Astrocyte (in vitro differentiated cells and primary cell): Measurements from ENCODE around the gene DNHD1. TPM values are rescaled to one million over a fixed set of nuclear protein-coding genes. Genes with fewer than 3 reads are reported as not detected.

Experiments
- DNase-seq: peaks from one replicate; pipeline ENCODE4 v3.0.0-alpha.2; 2010; ENCODE audit warnings: low read depth
- FAIRE-seq: peaks from 2 replicates; lab custom pipeline; 2011; peaks lifted over from hg19 to GRCh38; lab: Jason Lieb, UNC
- H2AFZ ChIP-seq: 2 replicates; pipeline ENCODE4 v1.6.0; 2012; ENCODE audit warnings: low read depth, low read length, inconsistent platforms
- H3K27ac ChIP-seq: 2 replicates; pipeline ENCODE4 v1.5.1; 2011; ENCODE audit warnings: low read depth, low read length, inconsistent platforms
- H3K27me3 ChIP-seq: 2 replicates; pipeline ENCODE4 v1.6.0; 2011; ENCODE audit warnings: low read length, inconsistent platforms; ENCODE audit not compliant: insufficient read depth
- H3K36me3 ChIP-seq: 2 replicates; pipeline ENCODE4 v1.5.1; 2011; ENCODE audit warnings: low read length, inconsistent platforms; ENCODE audit not compliant: insufficient read depth
- H3K4me1 ChIP-seq: 2 replicates; pipeline ENCODE4 v1.5.1; 2011; ENCODE audit warnings: low read length, inconsistent platforms; ENCODE audit not compliant: insufficient read depth
- H3K4me2 ChIP-seq: 2 replicates; pipeline ENCODE4 v1.6.0; 2012; ENCODE audit warnings: low read length, inconsistent platforms
- H3K4me3 ChIP-seq: 2 replicates; pipeline ENCODE4 v1.5.1; 2011; ENCODE audit warnings: low read depth, mild to moderate bottlenecking, low read length, inconsistent platforms; ENCODE audit not compliant: insufficient read depth
- H3K79me2 ChIP-seq: 2 replicates; pipeline ENCODE4 v1.6.0; 2012; ENCODE audit warnings: mild to moderate bottlenecking, low read length, inconsistent platforms; ENCODE audit not compliant: insufficient read depth
- H3K9ac ChIP-seq: 2 replicates; pipeline ENCODE4 v1.6.0; 2012; ENCODE audit warnings: mild to moderate bottlenecking, low read length, inconsistent platforms
- H3K9me3 ChIP-seq: 2 replicates; pipeline ENCODE4 v1.5.1; 2012; ENCODE audit warnings: low read depth, mild to moderate bottlenecking, low read length, inconsistent platforms; ENCODE audit not compliant: insufficient read depth
- H4K20me1 ChIP-seq: 2 replicates; pipeline ENCODE4 v1.6.0; 2012; ENCODE audit warnings: low read length, inconsistent platforms; ENCODE audit not compliant: insufficient read depth
- H3K27ac Mint-ChIP-seq: one replicate; pipeline ENCODE4 v1.8.0; 2021; ENCODE audit warnings: mild to moderate bottlenecking, mixed read lengths; ENCODE audit not compliant: unreplicated experiment
- H3K27me3 Mint-ChIP-seq: one replicate; pipeline ENCODE4 v1.8.0; 2021; ENCODE audit warnings: low read depth, mixed read lengths; ENCODE audit not compliant: unreplicated experiment
- H3K36me3 Mint-ChIP-seq: one replicate; pipeline ENCODE4 v1.8.0; 2021; ENCODE audit warnings: low read depth, mixed read lengths; ENCODE audit not compliant: unreplicated experiment
- H3K4me1 Mint-ChIP-seq: one replicate; pipeline ENCODE4 v1.8.0; 2021; ENCODE audit warnings: low read depth, mixed read lengths; ENCODE audit not compliant: unreplicated experiment
- H3K4me3 Mint-ChIP-seq: one replicate; pipeline ENCODE4 v1.8.0; 2021; ENCODE audit warnings: mild to moderate bottlenecking, moderate library complexity, mixed read lengths; ENCODE audit not compliant: unreplicated experiment
- H3K9me3 Mint-ChIP-seq: one replicate; pipeline ENCODE4 v1.8.0; 2021; ENCODE audit warnings: mild to moderate bottlenecking, mixed read lengths; ENCODE audit not compliant: unreplicated experiment
- CTCF ChIP-seq: IDR thresholded peaks from 2 replicates; pipeline ENCODE4 v1.5.1; 2011; ENCODE audit warnings: low read depth, mild to moderate bottlenecking, inconsistent platforms, low read length, moderate library complexity; ENCODE audit not compliant: insufficient read depth
- EZH2 ChIP-seq: IDR thresholded peaks from 2 replicates; pipeline ENCODE4 v1.6.1; 2012; ENCODE audit warnings: mild to moderate bottlenecking, low read length, inconsistent platforms; ENCODE audit not compliant: insufficient read depth
- total RNA-seq: library from RNA; stranded (reverse); gene quantifications from 2 replicates; pipeline ENCODE4 v1.2.1, GENCODE V29; 2021

Gene DNHD1
- total RNA-seq, 1 donor from 2014 or later, result 8.2 TPM

- Mint-ChIP-seq H3K36me3 (peaks cover 21% of the 10 kb centered on the region), H3K9me3 (peaks cover 17% of the 10 kb centered on the region), H3K27ac (no peak overlapping the region), H3K4me3 (no peak overlapping the region), H3K4me1 (no peaks in the 10 kb centered on the region), H3K27me3 (no peaks in the 10 kb centered on the region)
- Histone ChIP-seq H3K79me2 (peaks cover 7% of the 10 kb centered on the region), H3K9me3 (peaks cover 3% of the 10 kb centered on the region), H3K27ac (no peak overlapping the region), H3K4me3 (no peak overlapping the region), H3K9ac (no peak overlapping the region), H2AFZ (no peak overlapping the region), H4K20me1 (no peaks in the 10 kb centered on the region), H3K36me3 (peaks cover 8% of the 10 kb centered on the region), H3K27me3 (no peaks in the 10 kb centered on the region), H3K4me2 (no peak overlapping the region), H3K4me1 (no peaks in the 10 kb centered on the region)
- no peak for FAIRE-seq
- DNase-seq, result no peak
- TF ChIP-seq CTCF (no peak), EZH2 (no peak)
Observed at GRCh38 chr11:6587360-6587953, 90.4 kb downstream of the DNHD1 start.

- no peak overlapping the region for H2AFZ ChIP-seq
- H3K4me2 ChIP-seq, result no peak overlapping the region
- no peak for DNase-seq
- Mint-ChIP-seq H3K4me1 (no peaks in the 10 kb centered on the region), H3K27me3 (no peaks in the 10 kb centered on the region), H3K27ac (no peak overlapping the region), H3K36me3 (peaks cover 25% of the 10 kb centered on the region), H3K9me3 (peaks cover 16% of the 10 kb centered on the region), H3K4me3 (no peak overlapping the region)
- peaks cover 12% of the 10 kb centered on the region for H3K36me3 ChIP-seq
- no peaks in the 10 kb centered on the region for H3K27me3 ChIP-seq
- H3K79me2 ChIP-seq, result peaks cover 2% of the 10 kb centered on the region
- H3K9ac ChIP-seq, result no peak overlapping the region
- FAIRE-seq, result no peak
- no peaks in the 10 kb centered on the region for H4K20me1 ChIP-seq
- H3K4me1 ChIP-seq, result no peaks in the 10 kb centered on the region
- H3K4me3 ChIP-seq, result no peak overlapping the region
- H3K9me3 ChIP-seq, result peaks cover 3% of the 10 kb centered on the region
- TF ChIP-seq CTCF (no peak), EZH2 (no peak)
- H3K27ac ChIP-seq, result no peak overlapping the region
Observed at GRCh38 chr11:6588018-6588417, 90.9 kb downstream of the DNHD1 start.

DNA sequence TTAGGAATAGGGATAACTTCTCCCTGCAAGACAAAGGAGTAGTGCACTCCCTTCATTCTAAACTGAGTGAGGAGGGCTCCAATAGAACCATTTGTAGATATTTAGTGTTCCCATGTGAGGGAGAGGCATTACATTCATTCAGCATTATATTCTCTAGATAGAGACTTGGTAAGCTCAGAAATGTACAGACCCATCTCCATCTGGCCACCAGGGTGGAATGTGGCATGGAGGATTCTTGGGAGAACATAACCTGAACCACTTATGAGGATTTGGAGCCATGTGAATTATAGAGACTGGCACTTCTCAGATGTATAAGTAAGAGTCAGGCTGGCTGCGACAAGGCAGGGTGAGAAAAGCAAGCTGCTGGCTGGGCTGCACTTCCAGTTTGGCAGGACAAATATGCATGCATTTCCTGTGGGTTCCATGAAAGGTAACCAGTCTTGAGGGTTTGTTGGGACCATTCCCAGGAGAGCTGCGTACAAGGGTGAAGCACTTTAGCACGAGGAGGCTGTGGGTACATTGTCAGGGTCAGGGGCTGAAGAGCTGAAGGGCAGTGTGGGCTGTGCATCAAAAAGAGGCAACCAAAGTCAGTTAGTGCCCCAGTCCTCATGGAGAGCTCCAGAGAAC lies 97.2 kb downstream of the DNHD1 start:
- Histone ChIP-seq H3K27me3 (no peaks in the 10 kb centered on the region), H3K79me2 (peaks cover 24% of the 10 kb centered on the region), H3K9ac (no peak overlapping the region), H3K27ac (no peak overlapping the region), H3K4me3 (no peak overlapping the region), H3K4me1 (no peaks in the 10 kb centered on the region), H3K9me3 (no peaks in the 10 kb centered on the region), H4K20me1 (peaks cover 23% of the 10 kb centered on the region), H2AFZ (no peak overlapping the region), H3K4me2 (no peak overlapping the region), H3K36me3 (peaks cover 40% of the 10 kb centered on the region)
- Mint-ChIP-seq H3K4me1 (peaks cover 6% of the 10 kb centered on the region), H3K27ac (no peak overlapping the region), H3K36me3 (peaks cover 23% of the 10 kb centered on the region), H3K27me3 (no peaks in the 10 kb centered on the region), H3K4me3 (no peak overlapping the region), H3K9me3 (no peaks in the 10 kb centered on the region)
- FAIRE-seq (no peak), DNase-seq (no peak)
- no peak for TF ChIP-seq CTCF
